SU-DHL-6 (cell line): ENCODE results near the gene FURIN.

Source experiments
- H2AFZ ChIP-seq: fragments of 200-600 bp; sonication (generic); 2 replicates; pipeline ENCODE4 v1.6.1; 2014; ENCODE audit warnings: low read depth, mild to moderate bottlenecking, moderate library complexity, mixed read lengths, antibody characterized with exemption, low read length; ENCODE audit not compliant: severe bottlenecking
- H3F3A ChIP-seq: fragments of 200-600 bp; shearing (Covaris generic); 2 replicates; pipeline ENCODE4 v1.6.0; 2016; ENCODE audit warnings: antibody characterized with exemption, mild to moderate bottlenecking; ENCODE audit not compliant: insufficient read depth
- H3K27ac ChIP-seq: fragments of 200-600 bp; sonication (generic); 2 replicates; pipeline ENCODE4 v1.5.1; 2016; ENCODE audit warnings: low read depth, mild to moderate bottlenecking, low read length, moderate library complexity, mixed read lengths
- H3K27me3 ChIP-seq: fragments of 200-600 bp; sonication (generic), shearing (Covaris generic); 2 replicates; pipeline ENCODE4 v1.6.0; 2014; ENCODE audit warnings: mild to moderate bottlenecking, low read length
- H3K36me3 ChIP-seq: fragments of 200-600 bp; sonication (generic); 2 replicates; pipeline ENCODE4 v1.6.1; 2014; ENCODE audit warnings: mild to moderate bottlenecking, low read length, mixed read lengths
- H3K4me2 ChIP-seq: fragments of 300-600, 200-600 bp; shearing (Covaris generic), sonication (generic); 2 replicates; pipeline ENCODE4 v1.6.0; 2014; ENCODE audit warnings: low read length, low read depth, mild to moderate bottlenecking; ENCODE audit not compliant: poor library complexity, severe bottlenecking
- H3K4me3 ChIP-seq: fragments of 200-600 bp; sonication (generic); 2 replicates; pipeline ENCODE4 v1.5.1; 2014; ENCODE audit warnings: antibody characterized with exemption, low read length, mild to moderate bottlenecking, mixed read lengths; ENCODE audit not compliant: insufficient read depth, poor library complexity, severe bottlenecking
- H3K79me2 ChIP-seq: fragments of 200-600 bp; sonication (generic); 2 replicates; pipeline ENCODE4 v1.6.1; 2014; ENCODE audit warnings: mild to moderate bottlenecking, low read length, moderate library complexity; ENCODE audit not compliant: insufficient read depth
- H3K9ac ChIP-seq: fragments of 200-600 bp; sonication (generic); 2 replicates; pipeline ENCODE4 v1.7.0; 2014; ENCODE audit warnings: mild to moderate bottlenecking, low read length
- H3K9me2 ChIP-seq: fragments of 200-600 bp; sonication (generic); replicated peaks from 2 replicates; pipeline ENCODE4 v1.6.1; 2014; ENCODE audit warnings: low read length; ENCODE audit not compliant: insufficient read depth
- H3K9me3 ChIP-seq: fragments of 200-600 bp; sonication (generic); 2 replicates; pipeline ENCODE4 v1.6.1; 2014; ENCODE audit warnings: low read length, mixed read lengths; ENCODE audit not compliant: insufficient read depth
- H4K20me1 ChIP-seq: fragments of 200-600 bp; sonication (generic); 2 replicates; pipeline ENCODE4 v1.6.1; 2014; ENCODE audit warnings: low read depth, mild to moderate bottlenecking, antibody characterized with exemption, low read length, moderate library complexity, mixed read lengths
- EZH2phosphoT487 ChIP-seq: fragments of 200-600 bp; sonication (generic), shearing (Covaris generic); conservative IDR thresholded peaks from 2 replicates; pipeline ENCODE4 v1.6.1; 2018; ENCODE audit warnings: mild to moderate bottlenecking, antibody characterized with exemption, low read length, moderate library complexity, mixed read lengths
- TF ChIP-seq, protein P1 (sequence below): fragments of 200-600 bp; sonication (generic); IDR thresholded peaks from one replicate; pipeline ENCODE4 v1.5.1; 2017; ENCODE audit warnings: antibody characterized with exemption, mild to moderate bottlenecking, low read length, moderate library complexity; ENCODE audit not compliant: insufficient read depth, poor library complexity, severe bottlenecking

FURIN gene

DNA sequence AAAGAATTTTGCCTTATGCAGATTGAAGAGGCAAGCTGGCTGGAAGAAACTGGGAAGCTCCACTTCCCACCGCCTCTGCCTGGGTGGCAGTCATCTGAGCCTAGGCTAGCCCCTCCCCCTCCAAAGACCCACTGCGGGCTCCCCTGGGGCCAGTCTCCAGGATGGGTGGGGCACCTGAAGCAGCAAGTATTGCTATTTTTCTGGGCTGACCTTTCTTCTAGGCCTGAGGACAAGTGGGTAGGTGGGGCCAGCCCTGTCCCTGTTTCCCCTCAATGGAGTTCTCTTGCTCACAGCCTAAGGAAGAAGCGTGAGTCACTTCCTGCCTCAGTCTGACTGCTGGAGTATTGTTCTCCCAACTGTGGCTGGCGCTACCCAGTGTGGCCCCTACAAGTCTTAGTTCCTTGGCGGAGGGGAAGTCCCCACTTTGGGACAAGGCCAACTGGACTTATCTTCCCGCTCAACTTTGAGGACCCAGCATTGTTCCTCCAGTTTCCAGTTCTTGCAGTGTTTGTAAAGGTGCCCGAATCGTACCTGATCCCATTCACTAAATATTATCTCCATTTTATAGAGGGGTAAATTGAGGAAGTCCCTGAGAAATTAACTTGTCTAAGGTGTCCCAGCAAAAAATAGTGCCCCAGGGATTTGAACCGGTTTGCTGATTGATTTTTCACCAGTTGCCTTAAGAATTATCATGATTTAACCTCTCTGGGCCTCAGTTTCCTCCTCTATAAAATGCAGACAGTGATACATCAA is 1.4 kb downstream of the FURIN start:
- H3K4me3 ChIP-seq: no peak overlapping the region
- H3K9me3 ChIP-seq: no peaks in the 10 kb centered on the region
- H4K20me1 ChIP-seq: no peaks in the 10 kb centered on the region
- H2AFZ ChIP-seq: no peak overlapping the region
- no peaks in the 10 kb centered on the region for H3K27me3 ChIP-seq
- no peaks in the 10 kb centered on the region for H3F3A ChIP-seq
- no peak overlapping the region for H3K27ac ChIP-seq
- no peak overlapping the region for H3K9ac ChIP-seq
- no peak overlapping the region for H3K4me2 ChIP-seq
- H3K79me2 ChIP-seq: no peaks in the 10 kb centered on the region
- TF ChIP-seq, protein P1, sequence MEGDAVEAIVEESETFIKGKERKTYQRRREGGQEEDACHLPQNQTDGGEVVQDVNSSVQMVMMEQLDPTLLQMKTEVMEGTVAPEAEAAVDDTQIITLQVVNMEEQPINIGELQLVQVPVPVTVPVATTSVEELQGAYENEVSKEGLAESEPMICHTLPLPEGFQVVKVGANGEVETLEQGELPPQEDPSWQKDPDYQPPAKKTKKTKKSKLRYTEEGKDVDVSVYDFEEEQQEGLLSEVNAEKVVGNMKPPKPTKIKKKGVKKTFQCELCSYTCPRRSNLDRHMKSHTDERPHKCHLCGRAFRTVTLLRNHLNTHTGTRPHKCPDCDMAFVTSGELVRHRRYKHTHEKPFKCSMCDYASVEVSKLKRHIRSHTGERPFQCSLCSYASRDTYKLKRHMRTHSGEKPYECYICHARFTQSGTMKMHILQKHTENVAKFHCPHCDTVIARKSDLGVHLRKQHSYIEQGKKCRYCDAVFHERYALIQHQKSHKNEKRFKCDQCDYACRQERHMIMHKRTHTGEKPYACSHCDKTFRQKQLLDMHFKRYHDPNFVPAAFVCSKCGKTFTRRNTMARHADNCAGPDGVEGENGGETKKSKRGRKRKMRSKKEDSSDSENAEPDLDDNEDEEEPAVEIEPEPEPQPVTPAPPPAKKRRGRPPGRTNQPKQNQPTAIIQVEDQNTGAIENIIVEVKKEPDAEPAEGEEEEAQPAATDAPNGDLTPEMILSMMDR: no peak
- TF ChIP-seq EZH2phosphoT487: no peak
- no peaks in the 10 kb centered on the region for H3K9me2 ChIP-seq
- H3K36me3 ChIP-seq: no peaks in the 10 kb centered on the region

DNA sequence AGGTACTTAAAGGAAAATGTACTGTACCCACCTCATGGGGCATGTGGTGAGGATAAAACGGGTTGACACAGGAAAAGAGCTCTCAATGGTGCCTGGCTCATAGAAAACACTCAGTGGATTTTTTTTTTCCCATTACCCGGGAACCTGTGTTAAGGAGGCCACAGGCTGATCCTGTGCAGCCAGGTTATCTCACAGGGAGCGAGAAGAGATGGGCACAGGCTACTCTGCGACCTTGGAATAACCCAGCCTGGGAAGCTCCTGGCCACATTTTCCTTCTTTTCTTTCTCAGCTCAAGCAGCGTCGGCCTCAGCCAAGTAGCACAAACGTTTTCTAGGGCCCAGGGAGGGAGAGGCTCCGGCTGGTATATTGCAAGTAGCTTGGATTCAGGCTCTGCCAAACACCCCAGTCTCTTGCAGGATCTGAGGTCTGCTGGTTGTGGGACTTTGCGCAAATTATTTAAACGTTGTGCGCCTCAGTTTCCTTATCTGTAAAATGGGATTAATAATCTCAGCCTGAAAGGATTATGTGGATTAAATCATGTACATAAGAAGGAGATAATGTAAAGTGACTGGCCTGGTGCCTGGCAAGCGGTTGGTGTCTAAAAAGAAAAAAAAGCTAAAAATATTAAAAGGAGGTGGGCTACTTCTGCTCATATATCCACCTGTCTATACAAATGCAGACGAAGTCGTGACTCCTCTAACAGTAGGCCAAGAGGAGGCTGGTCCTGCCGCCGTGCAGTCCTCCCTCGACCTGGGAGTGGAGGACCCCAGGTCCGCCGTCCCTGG is 2.2 kb downstream of the FURIN start:
- Histone ChIP-seq H3K27me3 (no peaks in the 10 kb centered on the region), H4K20me1 (no peaks in the 10 kb centered on the region), H3K79me2 (no peaks in the 10 kb centered on the region), H3K27ac (no peak overlapping the region), H3K4me2 (peak overlapping the region; percentile 55), H3K9ac (peak overlapping the region; percentile 43), H3F3A (no peaks in the 10 kb centered on the region), H3K4me3 (peak overlapping the region; percentile 47), H3K9me2 (no peaks in the 10 kb centered on the region), H2AFZ (peak overlapping the region; percentile 39), H3K36me3 (no peaks in the 10 kb centered on the region), H3K9me3 (no peaks in the 10 kb centered on the region)
- TF ChIP-seq, protein P1: no peak
- TF ChIP-seq EZH2phosphoT487: no peak

DNA sequence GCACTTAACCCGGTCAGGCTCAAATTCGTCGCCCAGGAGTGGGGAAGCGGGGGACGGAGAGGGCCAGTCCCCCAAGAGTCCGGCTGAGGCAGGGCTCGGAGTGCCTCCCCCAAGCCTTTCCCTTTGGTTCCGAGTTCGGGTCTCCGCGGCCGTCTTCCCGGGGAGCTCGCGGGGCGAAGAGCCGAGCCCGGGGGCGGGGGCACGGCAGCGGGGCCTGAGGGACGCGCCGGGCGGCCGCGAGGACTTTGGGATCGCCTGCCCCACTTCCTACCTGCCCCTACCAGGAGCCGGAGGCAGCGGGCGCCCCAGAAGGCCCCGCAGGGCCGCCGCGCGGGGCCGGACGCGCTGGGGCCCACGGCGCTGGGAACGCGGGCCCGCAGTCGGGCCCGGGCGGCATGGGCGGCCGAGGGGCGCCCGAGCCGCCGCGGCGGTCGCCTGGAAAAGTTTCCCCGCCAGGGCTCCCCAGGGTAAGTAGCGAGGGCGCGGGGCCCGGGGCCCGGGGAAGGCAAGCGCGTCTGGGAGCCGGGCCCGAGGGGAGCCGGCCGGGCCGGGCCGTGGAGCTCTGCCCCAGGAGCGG is 2.8 kb downstream of the FURIN start:
- Histone ChIP-seq H3K27ac (no peak overlapping the region), H3K27me3 (no peaks in the 10 kb centered on the region), H3K9me3 (no peaks in the 10 kb centered on the region), H3K79me2 (no peaks in the 10 kb centered on the region), H2AFZ (peak overlapping the region; percentile 39), H4K20me1 (no peaks in the 10 kb centered on the region), H3F3A (no peaks in the 10 kb centered on the region), H3K9ac (peak overlapping the region; percentile 43), H3K36me3 (no peaks in the 10 kb centered on the region), H3K4me2 (peak overlapping the region; percentile 55), H3K4me3 (peak overlapping the region; percentile 47), H3K9me2 (no peaks in the 10 kb centered on the region)
- TF ChIP-seq, protein P1: no peak
- no peak for TF ChIP-seq EZH2phosphoT487
